HG02885 (cell line): ENCODE measurements around the gene NADK.
A peak's percentile ranks its signal among the peaks of the same experiment; 100 is the strongest.
"Not testable (repeated sequence)": the region's sequence is repeated elsewhere in the genome, so short reads cannot be mapped to it uniquely, and the experiment has no call there.

Source experiments
- ATAC-seq: cut with Tn5 transposase; IDR thresholded peaks from one replicate; pipeline ENCODE4 v1.9.1; 2021; ENCODE audit warnings: mild to moderate bottlenecking; ENCODE audit not compliant: unreplicated experiment, poor library complexity

The NADK gene

GRCh38 chr1:1724035-1724864 lies 54.0 kb downstream of the NADK start, which contains the start of gene CDK11A:
Gene CDK11A (minus strand): TSS chr1:1724357. CDS start chr1:1722818, 1,539 bp downstream.
- ATAC-seq: peak; percentile 97

- ATAC-seq: no peak
Observed at GRCh38 chr1:1721201-1721600, 57.1 kb downstream of the NADK start.

- not testable (repeated sequence) for ATAC-seq
Observed at GRCh38 chr1:1715109-1715883, 63.0 kb downstream of the NADK start.

GRCh38 chr1:1707897-1708296 lies 70.4 kb downstream of the NADK start:
- ATAC-seq: not testable (repeated sequence)

GRCh38 chr1:1707241-1707640 lies 71.0 kb downstream of the NADK start:
- ATAC-seq: not testable (repeated sequence)

GRCh38 chr1:1705623-1706022 lies 72.6 kb downstream of the NADK start:
- ATAC-seq: not testable (repeated sequence)

- not testable (repeated sequence) for ATAC-seq
Observed at GRCh38 chr1:1704284-1704957, 73.8 kb downstream of the NADK start.

GRCh38 chr1:1703796-1704195 lies 74.5 kb downstream of the NADK start:
- no peak for ATAC-seq

GRCh38 chr1:1702506-1702905 lies 75.8 kb downstream of the NADK start:
- not testable (repeated sequence) for ATAC-seq
